HG03039 (cell line): Measurements from ENCODE around the gene VARS1.
A peak's percentile ranks its signal among the peaks of the same experiment; 100 is the strongest.
"Not testable (repeated sequence)": the region's sequence is repeated elsewhere in the genome, so short reads cannot be mapped to it uniquely, and the experiment has no call there.

Experiments used
- ATAC-seq: cut with Tn5 transposase; IDR thresholded peaks from one replicate; pipeline ENCODE4 v1.9.1; 2021; ENCODE audit warnings: mild to moderate bottlenecking, moderate library complexity; ENCODE audit not compliant: unreplicated experiment

VARS1 gene

DNA sequence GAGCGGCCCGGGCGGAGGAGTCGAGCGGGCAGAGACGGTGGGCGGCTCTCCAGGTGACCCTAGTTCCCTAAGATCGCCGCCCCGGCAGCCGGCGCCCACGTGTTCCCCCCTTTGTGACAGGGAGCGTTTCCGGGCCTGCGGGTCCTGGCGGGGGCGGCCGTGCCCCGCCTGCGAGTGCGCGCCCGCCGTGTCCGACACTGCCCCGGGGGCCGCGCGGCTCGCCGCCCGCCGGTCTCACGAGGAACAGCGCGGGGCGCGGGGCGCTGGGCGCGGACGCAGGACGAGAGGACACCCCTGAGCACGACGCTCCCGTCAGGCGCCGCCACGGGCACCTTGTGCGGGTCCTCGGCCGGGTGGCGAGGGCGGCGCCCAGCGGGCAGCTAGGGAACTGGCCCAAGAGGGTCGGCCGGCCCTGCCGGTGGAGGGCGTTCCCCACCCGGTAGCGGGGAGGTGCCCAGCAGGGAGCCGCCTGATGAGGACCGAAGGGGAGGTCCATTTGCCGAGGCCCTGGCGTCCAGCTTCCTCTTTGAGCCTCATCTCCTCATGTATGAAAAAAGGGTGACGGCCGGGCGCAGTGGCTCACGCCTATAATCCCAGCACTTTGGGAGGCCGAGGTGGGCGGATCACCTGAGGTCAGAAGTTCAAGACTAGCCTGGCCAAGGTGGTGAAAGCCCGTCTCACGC, at the start of gene VARS1:
Gene VARS1 (minus strand): TSS at position 137 of the 683 bp plus-strand sequence. CDS start 535 bp downstream, outside the sequence.
- peak; percentile 68 for ATAC-seq

DNA sequence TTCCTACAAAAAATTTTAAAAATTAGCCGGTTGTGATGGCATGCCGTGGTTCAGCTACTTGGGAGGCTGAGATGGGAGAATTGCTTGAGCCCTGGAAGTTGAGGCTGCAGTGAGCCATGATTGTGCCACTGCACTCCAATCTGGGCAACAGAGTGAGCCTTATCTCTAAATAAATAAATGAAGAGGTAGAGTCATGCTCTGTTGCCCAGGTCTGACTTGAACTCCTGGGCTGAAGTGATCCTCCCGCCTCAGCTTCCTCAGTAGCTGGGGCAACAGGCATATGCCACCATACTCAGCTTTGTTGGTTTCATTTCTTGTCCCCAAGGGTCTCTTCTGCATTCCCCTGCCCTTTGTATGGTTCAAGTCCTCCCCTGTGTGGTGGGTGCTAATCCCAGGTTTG, 49.0 kb upstream of the VARS1 start:
- no peak for ATAC-seq

DNA sequence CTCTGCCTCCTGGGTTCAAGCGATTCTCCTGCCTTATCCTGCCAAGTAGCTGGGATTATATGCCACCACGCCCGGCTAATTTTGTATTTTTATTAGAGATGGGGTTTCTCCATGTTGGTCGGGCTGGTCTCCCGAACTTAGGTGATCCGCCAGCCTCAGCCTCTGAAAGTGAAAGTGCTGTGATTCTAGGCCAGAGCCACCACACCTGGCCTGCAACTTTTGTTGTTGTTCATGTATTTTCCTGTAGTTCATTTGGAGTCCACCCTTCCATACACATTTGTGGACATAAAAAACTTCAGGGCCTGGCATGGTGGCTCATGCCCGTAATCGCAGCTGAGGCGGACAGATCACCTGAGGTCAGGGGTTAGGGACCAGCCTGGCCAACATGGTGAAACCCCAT, 46.5 kb upstream of the VARS1 start:
- ATAC-seq = no peak

DNA sequence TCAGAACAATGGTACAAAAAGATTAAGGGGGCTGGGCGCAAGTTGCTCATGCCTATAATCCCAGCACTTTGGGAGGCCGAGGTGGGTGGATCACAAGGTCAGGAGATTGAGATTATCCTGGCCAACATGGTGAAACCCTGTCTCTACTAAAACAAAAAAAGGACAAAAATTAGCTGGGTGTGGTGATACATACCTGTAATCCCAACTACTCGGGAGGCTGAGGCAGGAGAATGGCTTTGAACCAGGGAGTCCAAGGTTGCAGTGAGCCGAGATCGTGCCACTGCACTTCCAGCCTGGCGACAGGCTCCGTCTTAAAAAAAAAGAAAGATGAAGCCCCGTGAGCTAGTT, 44.2 kb upstream of the VARS1 start:
- not testable (repeated sequence) for ATAC-seq

DNA sequence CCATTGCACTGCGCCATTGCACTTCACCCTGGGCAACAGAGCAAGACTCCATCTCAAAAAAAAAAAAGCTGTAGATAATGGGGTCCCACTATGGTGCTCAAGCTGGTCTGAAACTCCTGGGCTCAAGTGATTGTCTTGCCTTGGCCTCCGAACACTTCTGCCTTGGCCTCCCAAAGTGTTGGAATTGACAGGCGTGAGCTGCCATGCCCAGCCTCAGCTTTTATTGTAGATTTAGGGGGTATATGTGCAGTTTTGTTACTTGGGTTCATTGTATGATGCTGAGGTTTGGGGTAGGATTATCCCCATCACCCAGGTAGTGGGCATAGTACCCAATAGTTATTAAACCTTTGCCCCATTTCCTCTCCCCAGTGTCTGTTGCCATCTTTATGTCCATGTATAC, 43.4 kb upstream of the VARS1 start:
- ATAC-seq = no peak

DNA sequence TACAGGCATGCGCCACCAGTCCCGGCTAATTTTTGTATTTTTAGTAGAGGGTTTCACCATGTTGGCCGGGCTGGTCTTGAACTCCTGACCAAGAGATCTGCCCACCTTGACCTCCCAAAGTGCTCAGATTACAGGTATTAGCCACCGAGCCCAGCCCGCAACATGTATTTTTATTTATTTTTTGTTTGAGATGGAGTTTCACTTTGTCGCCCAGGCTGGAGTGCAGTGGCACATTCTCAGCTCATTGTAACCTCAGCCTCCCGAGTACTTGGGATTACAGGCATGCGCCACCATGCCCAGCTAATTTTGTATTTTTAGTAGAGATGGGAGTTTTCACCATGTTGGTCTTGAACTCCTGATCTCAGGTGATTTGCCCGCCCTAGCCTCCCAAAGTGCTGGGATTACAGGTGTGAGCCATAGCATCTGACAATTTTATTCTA, 42.6 kb upstream of the VARS1 start:
- ATAC-seq = not testable (repeated sequence)

DNA sequence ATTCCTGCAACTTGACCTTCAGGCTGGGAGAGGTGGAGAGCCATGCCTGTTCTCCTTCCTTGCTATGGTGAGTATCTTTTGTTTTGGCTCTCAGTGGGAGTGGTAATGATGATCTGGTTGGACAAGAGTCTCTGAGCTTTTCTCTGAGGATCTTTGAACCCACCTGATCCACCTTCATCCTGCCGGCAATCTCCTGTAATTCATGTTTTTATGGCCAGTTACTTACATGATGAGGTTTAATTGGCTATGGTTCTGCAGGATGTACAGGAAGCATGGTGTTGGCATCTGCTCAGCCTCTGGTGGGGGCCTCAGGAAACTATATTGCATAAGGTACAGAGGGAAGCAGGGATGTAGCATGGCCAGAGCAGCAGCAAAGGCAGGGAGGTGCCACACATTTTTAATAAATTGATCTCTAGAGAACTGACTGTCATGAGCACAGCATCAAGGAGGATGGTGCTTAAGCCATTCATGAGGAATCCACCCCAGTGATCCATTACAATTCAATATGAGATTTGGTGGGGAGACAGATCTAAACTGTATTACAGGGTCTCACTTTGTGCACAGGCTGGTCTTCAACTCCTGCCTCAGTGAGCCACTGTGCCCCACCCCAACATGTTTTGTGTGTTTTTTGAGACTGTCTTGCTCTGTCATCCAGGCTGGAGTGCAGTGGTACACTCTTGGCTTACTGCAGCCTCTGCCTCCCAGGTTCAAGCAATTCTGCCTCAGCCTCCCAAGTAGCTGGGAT, 42.0 kb upstream of the VARS1 start:
- ATAC-seq = no peak

DNA sequence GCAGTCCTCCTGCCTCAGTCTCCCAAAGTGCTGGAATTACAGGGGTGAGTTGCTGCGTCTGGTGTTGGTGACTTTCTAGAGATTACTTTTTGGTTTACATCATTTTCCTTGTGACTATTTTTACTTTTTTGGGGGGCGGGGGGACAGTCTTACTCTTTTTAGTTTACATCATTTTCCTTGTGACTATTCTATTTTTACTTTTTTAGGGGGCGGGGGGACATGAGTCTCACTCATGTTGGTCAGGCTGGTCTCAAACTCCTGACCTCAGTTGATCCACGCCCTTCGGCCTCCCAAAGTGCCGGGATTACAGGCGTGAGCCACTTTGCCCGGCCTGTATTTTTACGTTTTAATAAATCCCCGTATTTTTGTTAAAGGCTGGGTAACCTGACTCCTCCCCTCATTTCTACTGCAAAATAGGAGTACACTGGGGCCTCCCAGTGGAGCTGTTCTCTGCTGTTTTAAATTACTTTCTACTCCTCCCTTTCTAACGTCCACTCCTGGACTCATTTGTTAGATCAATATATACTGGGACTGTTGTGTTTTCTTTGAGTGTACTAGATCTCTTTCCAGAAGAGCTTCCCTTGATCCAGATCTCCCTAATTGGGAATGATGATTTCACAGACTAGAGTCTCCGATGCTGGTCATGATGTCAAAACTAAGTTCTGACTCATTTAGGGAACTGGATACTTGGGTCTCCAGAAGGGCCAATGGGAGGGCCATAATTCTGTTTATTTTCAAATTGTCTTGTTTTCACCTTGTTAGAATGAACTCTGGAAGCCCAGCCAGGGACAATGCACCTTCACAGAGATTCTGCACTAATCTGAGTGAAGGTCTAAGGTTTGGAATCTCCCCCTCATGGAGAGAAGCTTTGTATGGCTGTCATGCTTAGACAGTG, 41.2 kb upstream of the VARS1 start:
- no peak for ATAC-seq

DNA sequence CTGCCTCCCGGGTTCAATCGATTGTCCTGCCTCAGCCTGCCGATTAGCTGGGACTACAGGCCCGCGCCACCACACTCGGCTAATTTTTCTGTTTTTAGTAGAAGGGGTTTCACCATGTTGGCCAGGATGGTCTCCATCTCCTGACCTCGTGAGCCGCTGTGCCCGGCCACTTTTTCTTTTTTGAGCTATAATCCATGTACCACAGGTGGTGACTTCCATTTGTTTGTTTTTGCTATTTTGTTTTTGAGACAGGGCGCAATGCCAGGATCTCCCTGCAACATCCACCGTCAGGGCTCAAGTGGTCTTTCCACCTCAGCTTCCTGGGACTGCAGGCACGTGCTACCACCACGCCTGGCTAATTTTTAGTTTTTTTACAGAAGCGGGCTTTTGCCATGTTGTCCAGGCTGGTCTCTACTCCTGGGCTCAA, 40.5 kb upstream of the VARS1 start:
- no peak for ATAC-seq

DNA sequence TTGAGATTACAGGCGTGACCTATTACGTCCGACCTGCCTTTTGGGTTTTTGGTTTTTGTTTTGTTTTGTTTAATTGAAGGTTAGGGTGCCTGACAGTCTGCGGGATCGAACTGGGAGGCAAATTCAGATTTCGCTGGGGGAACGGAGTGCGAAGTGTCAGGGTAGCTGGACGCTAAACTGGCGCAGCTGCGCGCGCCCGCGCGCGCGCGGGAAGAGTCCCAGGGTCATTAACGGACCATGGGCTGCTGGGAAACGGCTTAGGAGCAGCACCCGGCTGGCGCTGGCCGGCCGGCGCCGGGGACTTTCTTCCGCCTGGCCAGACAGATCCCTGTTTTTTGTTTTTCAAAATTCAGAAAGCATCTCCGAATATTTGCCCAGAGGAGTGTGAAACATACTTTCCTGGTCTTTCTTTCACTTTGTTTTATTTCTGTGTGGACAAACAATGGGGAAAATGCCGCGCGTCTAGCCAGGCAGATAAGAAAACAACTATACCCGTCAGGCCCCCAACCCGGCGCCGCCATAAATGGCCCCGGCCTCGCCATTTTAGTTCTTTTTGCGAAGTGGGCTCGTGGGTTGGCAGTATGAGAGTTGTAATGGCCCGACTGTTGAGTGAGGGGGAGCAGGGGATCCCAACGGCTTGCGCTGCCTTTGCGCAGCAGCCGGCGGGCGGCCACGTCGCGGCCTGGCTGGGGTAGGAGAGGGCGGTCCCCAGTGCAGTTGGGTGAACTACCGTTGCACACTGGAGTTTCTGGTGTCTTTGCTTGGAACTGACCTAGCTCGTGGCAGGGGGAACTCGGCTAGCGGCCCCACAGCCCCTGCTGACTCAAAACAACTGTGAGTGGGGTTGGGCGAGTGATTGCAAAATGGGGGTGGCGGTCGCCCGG, 39.1 kb upstream of the VARS1 start:
- no peak for ATAC-seq

DNA sequence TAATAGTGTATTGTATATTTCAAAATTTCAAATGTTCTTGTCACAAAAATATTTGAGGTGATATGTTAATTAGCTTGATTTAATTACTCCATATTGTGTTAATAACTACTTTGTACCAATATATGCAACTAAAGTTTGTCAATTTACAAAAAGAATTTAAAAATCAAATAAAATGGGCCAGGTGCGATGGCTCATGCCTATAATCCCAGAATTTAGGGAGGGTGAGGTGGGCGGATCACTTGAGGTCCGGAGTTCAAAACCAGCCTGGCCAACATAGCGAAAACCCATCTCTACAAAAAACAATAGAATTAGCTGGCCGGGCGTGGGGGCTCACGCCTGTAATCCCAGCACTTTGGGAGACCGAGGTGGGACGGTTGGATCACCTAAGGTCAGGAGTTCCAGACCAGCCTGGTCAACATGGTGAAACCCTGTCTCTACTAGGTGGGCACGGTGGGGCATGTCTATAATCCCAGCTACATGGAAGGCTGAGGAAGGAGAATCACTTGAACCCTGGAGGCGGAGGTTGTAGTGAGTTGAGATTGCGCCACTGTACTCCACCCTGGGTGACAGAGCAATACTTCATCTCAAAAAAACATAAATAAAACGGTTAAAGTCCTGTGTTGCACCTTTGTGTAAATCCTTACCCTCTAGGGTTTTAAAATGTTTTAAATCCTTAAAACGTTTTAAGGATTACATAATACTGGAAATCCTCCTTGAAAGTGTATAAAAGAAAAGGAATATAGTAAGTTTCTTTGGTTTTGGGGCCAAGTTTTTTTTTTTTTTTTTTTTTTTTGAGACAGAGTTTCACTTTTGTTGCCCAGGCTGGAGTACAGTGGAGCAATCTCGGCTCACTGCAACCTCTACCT, 36.0 kb upstream of the VARS1 start:
- no peak for ATAC-seq

DNA sequence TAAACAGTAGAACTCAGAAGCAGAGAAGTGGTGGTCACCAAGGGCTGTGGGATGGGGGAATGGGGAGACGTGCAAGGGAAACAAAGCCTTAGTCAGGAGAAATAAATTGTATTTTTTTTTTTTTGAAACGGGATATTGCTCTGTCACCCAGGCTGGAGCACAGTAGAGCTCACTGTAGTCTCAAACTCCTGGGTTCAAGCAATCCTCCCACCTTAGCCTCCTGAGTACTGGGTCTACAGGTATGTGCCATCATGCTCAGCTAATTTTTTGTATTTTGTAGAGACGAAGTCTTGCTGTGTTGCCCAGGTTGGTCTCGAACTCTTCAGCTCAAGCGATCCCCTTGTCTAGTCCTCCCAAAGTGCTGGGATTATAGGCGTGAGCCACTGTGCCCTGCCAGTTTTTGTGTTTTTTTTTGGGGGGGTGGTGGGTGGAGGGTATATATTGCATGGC, 35.4 kb upstream of the VARS1 start:
- ATAC-seq = no peak

DNA sequence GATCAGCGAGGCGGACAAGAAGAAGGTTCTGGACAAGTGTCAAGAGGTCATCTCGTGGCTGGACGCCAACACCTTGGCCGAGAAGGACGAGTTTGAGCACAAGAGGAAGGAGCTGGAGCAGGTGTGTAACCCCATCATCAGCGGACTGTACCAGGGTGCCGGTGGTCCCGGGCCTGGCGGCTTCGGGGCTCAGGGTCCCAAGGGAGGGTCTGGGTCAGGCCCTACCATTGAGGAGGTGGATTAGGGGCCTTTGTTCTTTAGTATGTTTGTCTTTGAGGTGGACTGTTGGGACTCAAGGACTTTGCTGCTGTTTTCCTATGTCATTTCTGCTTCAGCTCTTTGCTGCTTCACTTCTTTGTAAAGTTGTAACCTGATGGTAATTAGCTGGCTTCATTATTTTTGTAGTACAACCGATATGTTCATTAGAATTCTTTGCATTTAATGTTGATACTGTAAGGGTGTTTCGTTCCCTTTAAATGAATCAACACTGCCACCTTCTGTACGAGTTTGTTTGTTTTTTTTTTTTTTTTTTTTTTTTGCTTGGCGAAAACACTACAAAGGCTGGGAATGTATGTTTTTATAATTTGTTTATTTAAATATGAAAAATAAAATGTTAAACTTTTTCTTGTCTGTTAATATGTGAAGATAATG, 34.2 kb upstream of the VARS1 start:
- no peak for ATAC-seq

DNA sequence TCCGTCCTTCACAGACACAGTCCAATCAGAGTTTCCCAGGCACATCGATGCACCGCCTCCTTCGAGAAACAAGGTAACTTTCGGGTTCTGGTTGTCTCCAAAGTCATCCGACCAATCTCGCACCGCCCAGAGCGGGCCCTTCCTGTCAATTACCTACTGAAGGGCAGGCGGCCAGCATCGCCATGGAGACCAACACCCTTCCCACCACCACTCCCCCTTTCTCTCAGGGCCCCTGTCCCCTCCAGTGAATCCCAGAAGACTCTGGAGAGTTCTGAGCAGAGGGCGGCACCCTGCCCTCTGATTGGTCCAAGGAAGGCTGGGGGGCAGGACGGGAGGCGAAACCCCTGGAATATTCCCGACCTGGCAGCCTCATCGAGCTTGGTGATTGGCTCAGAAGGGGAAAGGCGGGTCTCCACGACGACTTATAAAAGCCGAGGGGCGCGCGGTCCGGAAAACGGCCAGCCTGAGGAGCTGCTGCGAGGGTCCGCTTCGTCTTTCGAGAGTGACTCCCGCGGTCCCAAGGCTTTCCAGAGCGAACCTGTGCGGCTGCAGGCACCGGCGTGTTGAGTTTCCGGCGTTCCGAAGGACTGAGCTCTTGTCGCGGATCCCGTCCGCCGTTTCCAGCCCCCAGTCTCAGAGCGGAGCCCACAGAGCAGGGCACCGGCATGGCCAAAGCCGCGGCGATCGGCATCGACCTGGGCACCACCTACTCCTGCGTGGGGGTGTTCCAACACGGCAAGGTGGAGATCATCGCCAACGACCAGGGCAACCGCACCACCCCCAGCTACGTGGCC, 31.9 kb upstream of the VARS1 start, which contains the start of gene HSPA1B:
Gene HSPA1B (plus strand): TSS at position 453 of the 794 bp plus-strand sequence. CDS start 213 bp downstream, at position 666.
- peak; percentile 63 for ATAC-seq

DNA sequence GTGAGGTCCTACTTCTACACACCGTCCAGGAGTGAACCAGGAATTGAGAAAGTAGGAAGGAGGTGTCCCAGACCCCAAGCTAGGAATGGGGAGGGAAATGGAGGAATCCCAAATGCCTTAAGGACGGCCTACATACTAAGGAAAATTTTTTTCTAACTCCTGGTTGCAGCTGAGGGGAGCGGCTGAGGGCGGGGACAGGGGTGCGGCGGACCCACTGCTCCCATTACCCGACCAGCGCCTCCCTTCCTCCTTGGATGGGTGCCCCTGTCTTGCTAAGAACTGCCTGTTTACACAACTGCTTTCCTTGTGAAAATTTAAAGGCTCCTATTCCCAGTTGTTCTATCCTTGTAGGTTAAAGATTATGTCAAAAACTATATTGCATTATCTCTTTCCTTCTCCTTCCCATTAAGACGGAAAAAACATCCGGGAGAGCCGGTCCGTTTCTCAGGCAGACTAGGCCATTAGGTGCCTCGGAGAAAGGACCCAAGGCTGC, 31.3 kb upstream of the VARS1 start:
- no peak for ATAC-seq

DNA sequence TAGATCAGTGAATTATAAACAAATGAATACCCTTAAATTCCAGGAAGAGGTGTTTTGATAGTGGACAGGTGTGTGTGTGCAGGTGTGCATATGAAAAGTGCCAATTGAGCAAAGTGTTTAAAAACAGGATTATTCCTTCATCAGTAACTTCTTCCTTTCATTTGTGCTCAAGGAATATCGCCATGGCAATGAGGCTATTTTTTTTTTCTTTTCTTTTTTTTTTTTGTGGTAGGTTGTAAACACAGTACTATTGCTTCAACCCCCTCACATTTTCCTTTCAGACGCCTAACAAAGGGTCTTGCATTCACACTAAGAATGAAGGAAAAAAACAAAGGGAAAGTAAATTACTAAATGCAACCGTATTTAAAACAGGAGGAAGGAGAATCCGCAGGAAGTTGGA, 30.0 kb upstream of the VARS1 start:
- ATAC-seq = no peak

DNA sequence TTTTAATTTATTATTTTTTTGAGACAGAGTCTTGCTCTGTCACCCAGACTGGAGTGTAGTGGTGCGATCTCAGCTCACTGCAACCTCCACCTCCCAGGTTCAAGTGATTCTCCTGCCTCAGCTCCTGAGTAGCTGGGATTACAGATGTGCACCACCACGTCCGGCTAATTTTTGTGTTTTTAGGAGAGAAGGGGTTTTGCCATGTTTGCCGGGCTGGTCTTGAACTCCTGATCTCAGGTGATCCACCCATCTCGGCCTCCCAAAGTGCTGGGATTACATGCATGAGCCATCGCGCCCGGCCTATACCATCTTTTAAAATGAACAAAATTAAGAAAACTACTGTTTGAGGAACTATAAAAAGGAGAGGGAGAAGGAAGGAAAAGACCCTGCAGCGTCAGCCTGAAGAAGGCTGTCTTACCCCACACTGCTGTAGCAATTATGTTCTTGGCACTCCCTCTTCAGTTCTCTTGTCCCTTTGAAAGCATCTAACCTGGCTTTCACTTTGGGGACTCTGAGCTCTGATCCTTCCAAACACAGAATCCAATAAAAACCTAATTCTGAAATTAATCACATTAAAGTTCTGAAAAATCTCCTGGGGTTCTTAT, 28.1 kb upstream of the VARS1 start:
- not testable (repeated sequence) for ATAC-seq
